KOPT-K1 (cell line): Measurements from ENCODE around the gene PUSL1.

ENCODE experiments used
- H3K27ac ChIP-seq: fragments of 200-600 bp; sonication (generic); 2 replicates; pipeline ENCODE4 v1.5.1; 2016; ENCODE audit warnings: antibody characterized with exemption, mild to moderate bottlenecking, low read depth, low read length; ENCODE audit not compliant: poor library complexity, severe bottlenecking
- H3K36me3 ChIP-seq: fragments of 200-600 bp; sonication (generic); 2 replicates; pipeline ENCODE4 v1.5.1; 2017; ENCODE audit warnings: antibody characterized with exemption, mild to moderate bottlenecking, low read length, moderate library complexity; ENCODE audit not compliant: insufficient read depth
- H3K9me3 ChIP-seq: fragments of 200-600 bp; sonication (generic); 2 replicates; pipeline ENCODE4 v1.5.1; 2017; ENCODE audit warnings: antibody characterized with exemption, low read length, mild to moderate bottlenecking; ENCODE audit not compliant: insufficient read depth, poor library complexity, severe bottlenecking

PUSL1 gene

DNA sequence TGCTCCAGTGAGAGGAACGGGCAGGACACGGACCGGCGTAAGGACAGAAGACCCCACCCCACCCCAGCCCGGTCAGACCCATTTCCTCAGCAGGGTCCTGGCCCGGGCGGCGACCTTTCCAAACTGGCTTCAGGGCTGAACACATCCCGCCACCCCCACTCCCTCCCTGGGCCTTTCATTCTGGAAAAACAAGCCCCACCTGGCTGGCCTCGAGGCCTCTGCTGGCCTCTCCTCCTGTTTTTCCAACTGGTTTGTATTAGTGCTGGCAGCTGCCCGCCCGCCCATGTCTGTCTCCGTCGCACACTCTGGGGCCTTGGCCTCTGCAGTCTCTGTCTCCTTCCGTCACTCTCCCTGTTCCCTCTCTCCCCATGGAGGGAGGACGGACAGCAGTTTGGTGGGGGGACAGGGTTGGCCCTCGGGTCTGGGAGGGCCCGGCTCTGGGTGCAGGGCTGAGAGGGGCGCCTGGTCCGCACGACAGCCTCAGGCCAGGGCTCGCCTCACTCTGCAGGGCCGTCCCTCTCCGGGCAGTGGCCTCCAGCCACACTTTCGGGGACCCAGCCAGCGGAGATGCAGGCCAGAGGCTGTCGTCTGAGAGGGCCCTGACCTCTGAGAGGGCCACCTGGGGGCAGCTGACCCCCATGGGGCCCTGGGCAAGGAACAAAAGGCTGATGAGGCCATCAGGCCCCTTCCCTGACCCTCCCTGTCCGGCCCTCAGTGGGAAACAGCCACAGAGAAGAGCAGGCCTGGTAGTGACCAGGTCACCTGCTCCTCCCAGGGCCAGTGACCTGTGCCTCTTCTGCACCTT lies 51.5 kb downstream of the PUSL1 start:
- H3K27ac ChIP-seq = no peak overlapping the region

DNA sequence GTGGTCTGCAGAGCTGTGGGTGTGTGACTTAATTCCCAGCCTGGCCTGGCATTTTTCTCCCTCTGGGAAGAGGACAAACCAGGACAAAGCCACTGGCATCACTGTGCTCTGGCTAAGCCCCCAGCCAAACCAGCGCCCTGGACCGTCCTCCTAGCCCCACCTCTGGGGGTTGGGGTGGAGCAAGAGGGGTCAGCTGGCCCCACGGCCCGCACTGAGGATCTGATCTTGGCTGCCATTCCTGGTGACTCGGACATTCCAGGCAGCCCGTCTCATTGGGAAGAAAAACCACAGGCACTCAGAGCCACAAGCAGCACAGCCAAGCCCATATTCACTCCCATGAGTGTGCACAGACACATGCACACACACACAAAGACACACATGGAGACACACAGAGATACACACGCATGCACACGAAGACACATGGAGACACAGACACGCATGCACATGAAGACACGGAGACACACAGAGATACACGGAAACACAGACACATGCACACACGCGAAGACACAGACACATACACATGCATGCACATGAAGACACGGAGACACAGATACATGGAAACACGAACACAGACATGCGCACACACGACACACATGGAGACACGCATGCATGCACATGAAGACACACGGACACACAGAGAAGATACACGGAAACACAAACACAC lies 52.2 kb downstream of the PUSL1 start:
- Histone ChIP-seq H3K27ac (no peak overlapping the region), H3K9me3 (no peaks in the 10 kb centered on the region), H3K36me3 (no peaks in the 10 kb centered on the region)

More for the DNA sequence above, 51.5 kb downstream of the PUSL1 start:
- no peaks in the 10 kb centered on the region for H3K9me3 ChIP-seq
- H3K36me3 ChIP-seq = no peaks in the 10 kb centered on the region
